Measurements from ENCODE around the gene ARHGAP18. TPM values are rescaled to one million over a fixed set of nuclear protein-coding genes. Genes with fewer than 3 reads are reported as not detected.

The ARHGAP18 gene
- total RNA-seq, 1 donor from 2014 or later: 16.3 TPM

- TF ChIP-seq CTCF (IDR thresholded peaks at IDR 0.05; ENCODE audit: insufficient read depth, low read length, poor library complexity, severe bottlenecking): no peak
- H3K4me3 ChIP-seq (ENCODE audit: low read depth, low read length): no peak overlapping the region
- DNase-seq (ENCODE audit: low read depth): no peak
- no peaks in the 10 kb centered on the region for H3K36me3 ChIP-seq (ENCODE audit: control insufficient read depth, insufficient read depth, low read length)
- no peaks in the 10 kb centered on the region for H3K27me3 ChIP-seq (ENCODE audit: control insufficient read depth, insufficient read depth, low read length)
These were observed 78.9 kb downstream of the ARHGAP18 start for GRCh38 chr6:129631070-129631469.

DNA sequence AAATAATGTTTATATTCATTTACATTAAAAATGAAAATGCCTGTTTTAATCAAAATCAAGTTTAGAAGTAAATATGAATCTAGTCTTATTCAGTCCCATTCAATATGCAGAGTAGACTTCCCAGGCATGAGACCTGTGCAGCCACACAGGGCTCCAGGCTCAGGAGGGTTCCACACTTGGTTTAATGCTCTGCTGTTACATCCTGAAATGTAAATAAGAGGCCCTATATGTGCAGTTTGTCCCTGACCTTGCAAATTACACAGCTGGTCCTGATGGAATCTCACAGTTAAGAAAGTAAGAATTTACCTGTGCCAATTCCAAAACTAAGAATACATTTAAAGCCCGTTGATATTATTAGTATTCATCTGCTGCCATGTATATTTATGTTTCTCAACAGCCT, 79.4 kb downstream of the ARHGAP18 start:
- no peak for TF ChIP-seq CTCF (IDR thresholded peaks at IDR 0.05; ENCODE audit: insufficient read depth, low read length, poor library complexity, severe bottlenecking)
- DNase-seq (ENCODE audit: low read depth): no peak

GRCh38 chr6:129628101-129628815, 81.7 kb downstream of the ARHGAP18 start:
- no peak for DNase-seq (ENCODE audit: low read depth)
- no peak overlapping the region for H3K4me3 ChIP-seq (ENCODE audit: low read depth, low read length)
- TF ChIP-seq CTCF (IDR thresholded peaks at IDR 0.05; ENCODE audit: insufficient read depth, low read length, poor library complexity, severe bottlenecking): no peak
- no peaks in the 10 kb centered on the region for H3K36me3 ChIP-seq (ENCODE audit: control insufficient read depth, insufficient read depth, low read length)
- no peaks in the 10 kb centered on the region for H3K27me3 ChIP-seq (ENCODE audit: control insufficient read depth, insufficient read depth, low read length)

More for the DNA sequence above, 79.4 kb downstream of the ARHGAP18 start:
- Histone ChIP-seq H3K4me3 (ENCODE audit: low read depth, low read length) (no peak overlapping the region), H3K27me3 (ENCODE audit: control insufficient read depth, insufficient read depth, low read length) (no peaks in the 10 kb centered on the region), H3K36me3 (ENCODE audit: control insufficient read depth, insufficient read depth, low read length) (no peaks in the 10 kb centered on the region)

DNA sequence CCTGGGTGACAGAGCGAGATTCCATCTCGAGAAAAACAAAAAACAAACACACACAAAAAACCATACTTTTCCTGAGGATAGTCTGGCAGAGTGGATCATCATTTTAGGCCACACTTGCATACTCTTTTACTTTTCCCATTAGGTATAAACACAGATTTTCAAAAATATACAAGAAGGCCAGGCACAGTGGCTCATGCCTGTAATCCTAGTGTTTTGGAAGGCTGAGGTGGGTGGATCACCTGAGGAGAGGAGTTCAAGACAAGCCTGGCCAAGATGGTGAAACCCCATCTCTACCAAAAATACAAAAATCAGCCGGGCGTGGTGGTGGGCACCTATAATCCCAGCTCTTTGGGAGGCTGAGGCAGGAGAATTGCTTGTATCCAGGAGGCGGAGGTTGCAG, 85.5 kb downstream of the ARHGAP18 start:
- no peak overlapping the region for H3K4me3 ChIP-seq (ENCODE audit: low read depth, low read length)
- H3K27me3 ChIP-seq (ENCODE audit: control insufficient read depth, insufficient read depth, low read length): no peaks in the 10 kb centered on the region
- TF ChIP-seq CTCF (IDR thresholded peaks at IDR 0.05; ENCODE audit: insufficient read depth, low read length, poor library complexity, severe bottlenecking): no peak
- H3K36me3 ChIP-seq (ENCODE audit: control insufficient read depth, insufficient read depth, low read length): no peaks in the 10 kb centered on the region
- no peak for DNase-seq (ENCODE audit: low read depth)

- no peak for DNase-seq (ENCODE audit: low read depth)
- H3K4me3 ChIP-seq (ENCODE audit: low read depth, low read length): no peak overlapping the region
- no peaks in the 10 kb centered on the region for H3K36me3 ChIP-seq (ENCODE audit: control insufficient read depth, insufficient read depth, low read length)
- TF ChIP-seq CTCF (IDR thresholded peaks at IDR 0.05; ENCODE audit: insufficient read depth, low read length, poor library complexity, severe bottlenecking): no peak
- no peaks in the 10 kb centered on the region for H3K27me3 ChIP-seq (ENCODE audit: control insufficient read depth, insufficient read depth, low read length)
These were observed 86.8 kb downstream of the ARHGAP18 start for GRCh38 chr6:129623008-129623732.

Data from kidney epithelial cell (primary cell).